MM.1S (cell line): Measurements from ENCODE around the gene CD300E.

Experiments
- EZH2 ChIP-seq: fragments of 300-600 bp; sonication (generic); optimal IDR thresholded peaks from 2 replicates; pipeline ENCODE3; 2017; ENCODE audit warnings: low read depth, mild to moderate bottlenecking, antibody characterized with exemption, low read length, mixed read lengths
- TF ChIP-seq, protein P1 (sequence below): fragments of 300-600 bp; sonication (generic); IDR thresholded peaks from 2 replicates; pipeline ENCODE4 v1.5.1; 2016; ENCODE audit warnings: antibody characterized with exemption, low read length, mixed read lengths

DNA sequence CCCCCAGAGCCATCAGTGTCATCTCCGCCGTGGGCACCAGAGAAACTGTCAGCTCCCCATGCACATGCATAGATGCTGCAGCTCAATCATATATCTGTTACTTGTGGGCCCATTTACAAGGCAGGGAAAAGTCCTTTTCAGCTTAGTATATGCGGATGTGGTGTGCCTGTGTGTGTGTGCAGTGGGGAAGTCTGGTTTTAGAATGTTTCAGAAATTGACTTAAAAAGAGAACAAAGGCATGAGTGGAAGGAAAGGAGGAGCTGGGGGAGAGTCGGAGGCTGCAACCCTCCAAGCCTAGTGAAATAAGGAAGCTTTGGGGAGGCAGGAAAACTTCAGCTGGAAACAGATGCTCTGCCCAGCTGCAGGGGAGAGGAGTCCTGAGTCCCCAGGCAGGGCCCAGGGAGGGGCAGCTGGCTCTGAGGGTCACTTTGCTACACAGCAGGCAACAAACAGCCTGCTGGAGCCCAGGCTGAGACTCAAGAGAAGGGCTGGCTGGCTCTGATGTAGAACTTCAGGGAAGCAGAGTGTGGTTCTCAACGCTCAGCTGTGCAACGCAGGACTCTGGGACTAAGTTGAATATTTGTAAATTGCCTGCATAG is 20.4 kb downstream of the CD300E start:
- TF ChIP-seq, protein P1, sequence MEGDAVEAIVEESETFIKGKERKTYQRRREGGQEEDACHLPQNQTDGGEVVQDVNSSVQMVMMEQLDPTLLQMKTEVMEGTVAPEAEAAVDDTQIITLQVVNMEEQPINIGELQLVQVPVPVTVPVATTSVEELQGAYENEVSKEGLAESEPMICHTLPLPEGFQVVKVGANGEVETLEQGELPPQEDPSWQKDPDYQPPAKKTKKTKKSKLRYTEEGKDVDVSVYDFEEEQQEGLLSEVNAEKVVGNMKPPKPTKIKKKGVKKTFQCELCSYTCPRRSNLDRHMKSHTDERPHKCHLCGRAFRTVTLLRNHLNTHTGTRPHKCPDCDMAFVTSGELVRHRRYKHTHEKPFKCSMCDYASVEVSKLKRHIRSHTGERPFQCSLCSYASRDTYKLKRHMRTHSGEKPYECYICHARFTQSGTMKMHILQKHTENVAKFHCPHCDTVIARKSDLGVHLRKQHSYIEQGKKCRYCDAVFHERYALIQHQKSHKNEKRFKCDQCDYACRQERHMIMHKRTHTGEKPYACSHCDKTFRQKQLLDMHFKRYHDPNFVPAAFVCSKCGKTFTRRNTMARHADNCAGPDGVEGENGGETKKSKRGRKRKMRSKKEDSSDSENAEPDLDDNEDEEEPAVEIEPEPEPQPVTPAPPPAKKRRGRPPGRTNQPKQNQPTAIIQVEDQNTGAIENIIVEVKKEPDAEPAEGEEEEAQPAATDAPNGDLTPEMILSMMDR: no peak
- TF ChIP-seq EZH2: no peak
